Progenitor cell of endocrine pancreas (in vitro differentiated cells): ENCODE data around the gene DOK4. TPM values are rescaled to one million over a fixed set of nuclear protein-coding genes. Genes with fewer than 3 reads are reported as not detected.

ENCODE experiments used
- DNase-seq: peaks from one replicate; pipeline ENCODE4 v3.0.0; 2021; ENCODE audit warnings: low spot score; ENCODE audit not compliant: unreplicated experiment
- H3K27ac Mint-ChIP-seq: 2 replicates; pipeline ENCODE4 v1.8.0; 2021; ENCODE audit warnings: mild to moderate bottlenecking, moderate library complexity, mixed read lengths
- H3K27me3 Mint-ChIP-seq: 2 replicates; pipeline ENCODE4 v1.8.0; 2021; ENCODE audit warnings: mixed read lengths
- H3K36me3 Mint-ChIP-seq: 2 replicates; pipeline ENCODE4 v1.8.0; 2022; ENCODE audit warnings: mixed read lengths; ENCODE audit not compliant: insufficient read depth
- H3K4me1 Mint-ChIP-seq: 2 replicates; pipeline ENCODE4 v1.8.0; 2021; ENCODE audit warnings: low read depth, mixed read lengths
- H3K4me3 Mint-ChIP-seq: 2 replicates; pipeline ENCODE4 v1.8.0; 2021; ENCODE audit warnings: low read depth, mild to moderate bottlenecking, moderate library complexity, mixed read lengths
- H3K9me3 Mint-ChIP-seq: 2 replicates; pipeline ENCODE4 v1.8.0; 2021; ENCODE audit warnings: low read depth, mixed read lengths
- total RNA-seq: library from RNA; stranded (reverse); gene quantifications from 2 replicates; pipeline ENCODE4 v1.2.1, GENCODE V29; 2021
- TF ChIP-seq, protein P1 (sequence below): fragments of 200-600 bp; sonication (generic); IDR thresholded peaks from one replicate; pipeline ENCODE4 v1.5.0; 2021; ENCODE audit warnings: antibody characterized with exemption, mild to moderate bottlenecking; ENCODE audit not compliant: unreplicated experiment

The DOK4 gene
- total RNA-seq, 1 donor from 2014 or later, result 35.0 TPM

DNA sequence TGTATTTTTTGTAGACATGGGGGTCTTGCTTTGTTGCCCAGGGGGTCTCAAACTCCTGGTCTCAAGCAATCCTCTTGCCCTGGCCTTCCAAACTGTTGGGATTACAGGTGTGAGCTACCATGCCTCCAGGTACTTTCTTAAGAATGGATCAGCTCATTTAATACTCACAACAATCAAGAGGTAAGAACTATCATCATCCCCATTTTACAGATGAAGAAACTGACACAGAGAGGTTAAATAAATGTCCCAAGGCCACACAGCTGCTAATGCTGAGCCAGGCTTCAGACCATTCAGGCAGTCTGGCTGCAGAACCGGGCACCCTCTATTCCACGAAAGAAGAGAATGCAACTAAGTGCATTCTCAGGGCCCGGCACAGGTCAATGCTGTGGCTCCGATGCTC is 28.1 kb upstream of the DOK4 start:
- TF ChIP-seq, protein P1, sequence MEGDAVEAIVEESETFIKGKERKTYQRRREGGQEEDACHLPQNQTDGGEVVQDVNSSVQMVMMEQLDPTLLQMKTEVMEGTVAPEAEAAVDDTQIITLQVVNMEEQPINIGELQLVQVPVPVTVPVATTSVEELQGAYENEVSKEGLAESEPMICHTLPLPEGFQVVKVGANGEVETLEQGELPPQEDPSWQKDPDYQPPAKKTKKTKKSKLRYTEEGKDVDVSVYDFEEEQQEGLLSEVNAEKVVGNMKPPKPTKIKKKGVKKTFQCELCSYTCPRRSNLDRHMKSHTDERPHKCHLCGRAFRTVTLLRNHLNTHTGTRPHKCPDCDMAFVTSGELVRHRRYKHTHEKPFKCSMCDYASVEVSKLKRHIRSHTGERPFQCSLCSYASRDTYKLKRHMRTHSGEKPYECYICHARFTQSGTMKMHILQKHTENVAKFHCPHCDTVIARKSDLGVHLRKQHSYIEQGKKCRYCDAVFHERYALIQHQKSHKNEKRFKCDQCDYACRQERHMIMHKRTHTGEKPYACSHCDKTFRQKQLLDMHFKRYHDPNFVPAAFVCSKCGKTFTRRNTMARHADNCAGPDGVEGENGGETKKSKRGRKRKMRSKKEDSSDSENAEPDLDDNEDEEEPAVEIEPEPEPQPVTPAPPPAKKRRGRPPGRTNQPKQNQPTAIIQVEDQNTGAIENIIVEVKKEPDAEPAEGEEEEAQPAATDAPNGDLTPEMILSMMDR, result no peak
- Mint-ChIP-seq H3K27ac (no peak overlapping the region), H3K27me3 (no peaks in the 10 kb centered on the region), H3K4me1 (peaks cover 8% of the 10 kb centered on the region), H3K36me3 (peaks cover 19% of the 10 kb centered on the region), H3K9me3 (no peaks in the 10 kb centered on the region), H3K4me3 (no peak overlapping the region)
- no peak for DNase-seq

DNA sequence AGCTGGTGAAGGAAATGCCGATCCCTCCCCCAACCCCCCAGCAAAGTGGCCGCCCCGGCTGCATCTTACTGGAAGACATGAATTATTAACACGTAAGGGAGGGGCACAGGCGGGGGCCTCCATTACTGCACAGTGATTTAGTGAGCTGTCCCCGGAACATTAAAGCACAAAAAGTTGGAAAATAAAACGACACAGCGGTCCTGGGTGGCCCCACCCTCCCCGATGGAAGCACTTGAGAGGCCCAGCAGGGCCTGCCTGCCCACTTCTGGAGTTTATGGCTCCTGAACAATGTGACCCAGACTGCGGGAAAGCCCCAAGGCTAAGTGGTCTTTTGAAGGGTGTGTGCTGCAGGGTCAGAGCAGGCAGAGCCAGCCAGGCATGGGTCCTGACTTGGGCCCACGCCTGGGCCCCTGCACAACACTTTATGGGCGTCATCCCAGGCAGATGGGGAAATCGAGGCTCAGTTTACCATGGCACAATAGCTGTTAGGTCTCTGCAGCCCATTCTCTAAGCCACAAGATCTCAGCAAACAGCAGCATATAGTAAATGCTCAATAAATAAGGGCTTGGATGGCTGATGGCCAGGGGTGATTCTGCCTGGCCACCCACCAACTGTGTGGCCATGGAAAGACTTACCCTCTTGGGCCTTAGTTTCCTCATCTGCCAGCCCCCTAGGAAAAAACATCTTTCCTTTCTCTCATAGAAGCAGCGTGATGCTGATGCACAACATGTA is 27.2 kb upstream of the DOK4 start:
- Mint-ChIP-seq H3K9me3 (no peaks in the 10 kb centered on the region), H3K4me3 (no peak overlapping the region), H3K4me1 (peaks cover 9% of the 10 kb centered on the region), H3K36me3 (peaks cover 16% of the 10 kb centered on the region), H3K27ac (no peak overlapping the region), H3K27me3 (no peaks in the 10 kb centered on the region)
- no peak for DNase-seq
- TF ChIP-seq, protein P1, result no peak

DNA sequence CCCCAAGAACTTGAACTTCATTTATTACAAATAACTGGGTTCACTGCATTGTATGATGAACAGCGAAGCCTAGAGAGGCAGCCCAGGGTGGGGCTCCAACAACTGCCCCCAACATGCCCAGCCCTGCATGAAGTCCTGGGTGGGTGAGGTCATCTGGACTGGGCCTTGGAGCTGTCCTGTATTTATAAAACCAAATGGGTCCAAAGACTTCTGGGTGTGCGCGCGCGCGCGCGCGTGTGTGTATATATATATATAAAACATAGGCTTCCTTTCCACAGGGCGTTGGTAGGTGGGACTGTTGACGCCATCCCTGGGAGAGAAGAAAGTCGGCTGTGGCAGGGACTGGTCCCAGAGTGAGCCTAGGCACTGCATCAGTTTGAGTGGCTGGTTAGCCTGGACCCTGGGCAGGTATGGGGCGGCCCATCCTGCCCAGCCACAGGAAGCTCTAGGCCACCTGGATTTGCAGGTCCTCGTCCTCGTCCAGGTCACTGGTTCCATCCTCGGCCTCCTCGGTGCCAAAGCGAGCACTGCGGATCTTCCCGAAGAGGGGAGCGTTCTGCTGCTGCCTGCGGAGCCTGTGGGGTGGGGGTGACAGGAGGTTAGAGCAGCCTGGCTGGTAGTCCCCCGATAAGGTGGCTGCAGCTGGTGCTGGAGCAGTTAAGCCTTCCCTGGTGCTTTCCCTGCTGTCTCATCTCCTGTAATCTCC is 26.2 kb upstream of the DOK4 start:
- peaks cover 12% of the 10 kb centered on the region for H3K4me1 Mint-ChIP-seq
- peak overlapping the region; percentile 80 for H3K27ac Mint-ChIP-seq
- TF ChIP-seq, protein P1, result no peak

DNA sequence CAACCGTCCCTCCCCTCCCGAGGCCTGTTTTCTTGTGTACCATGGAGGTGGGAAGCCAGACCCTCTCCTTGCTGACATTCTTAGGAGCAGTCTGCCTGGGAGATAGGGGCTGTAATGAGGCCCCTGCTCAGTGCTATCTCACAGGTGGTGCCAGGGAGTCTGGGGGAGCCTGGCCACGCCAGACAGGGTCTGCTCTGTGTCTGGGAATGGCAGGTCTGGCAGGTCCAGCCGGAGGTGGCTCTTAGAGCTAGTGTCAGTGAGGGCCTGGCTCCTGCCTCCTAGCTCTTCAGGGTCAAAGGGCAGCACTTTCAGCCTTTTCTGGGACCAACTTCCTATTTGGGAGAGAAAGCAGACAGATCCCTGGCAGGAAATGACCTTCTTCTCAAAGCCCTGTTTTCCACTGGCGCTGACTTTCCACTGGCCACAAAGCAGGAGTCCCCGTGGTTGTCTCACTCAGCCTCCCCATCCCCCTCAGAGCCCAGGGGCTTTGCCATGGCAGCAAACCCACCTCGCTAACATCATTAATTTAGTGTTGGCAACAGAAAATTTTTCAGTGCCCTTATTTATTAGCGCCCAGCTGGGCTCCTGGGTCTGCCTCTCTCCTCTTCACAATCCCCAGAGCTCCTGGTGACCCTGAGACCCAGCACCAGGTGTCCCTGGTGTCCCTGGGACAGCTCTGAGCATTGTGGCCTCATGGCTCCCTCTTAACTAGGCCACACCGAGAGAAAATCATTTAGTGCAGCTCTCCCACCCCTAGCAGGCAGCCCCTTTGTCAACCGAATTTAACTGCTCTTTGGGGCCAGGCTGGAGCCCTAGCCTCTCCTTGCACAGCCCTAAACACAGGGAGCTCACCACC is 24.0 kb upstream of the DOK4 start:
- TF ChIP-seq, protein P1, result no peak
- Mint-ChIP-seq H3K36me3 (peaks cover 8% of the 10 kb centered on the region), H3K27me3 (peaks cover 11% of the 10 kb centered on the region), H3K4me1 (peaks cover 14% of the 10 kb centered on the region), H3K27ac (peak overlapping the region; percentile 79), H3K9me3 (no peaks in the 10 kb centered on the region), H3K4me3 (no peak overlapping the region)
- DNase-seq, result no peak

More for the DNA sequence above, 26.2 kb upstream of the DOK4 start:
- H3K27me3 Mint-ChIP-seq, result no peaks in the 10 kb centered on the region
- H3K4me3 Mint-ChIP-seq, result no peak overlapping the region
- peaks cover 16% of the 10 kb centered on the region for H3K36me3 Mint-ChIP-seq
- no peak for DNase-seq
- H3K9me3 Mint-ChIP-seq, result no peaks in the 10 kb centered on the region
